Endothelial cell of umbilical vein (primary cell): ENCODE results near the gene KCNMB2. TPM values are rescaled to one million over a fixed set of nuclear protein-coding genes. Genes with fewer than 3 reads are reported as not detected.

Experiments
- BruUV-seq: library from RNA; stranded (reverse); fragments of 400-500 nt; replicated peaks from 2 replicates; lab custom pipeline; 2021; lab: Mats Ljungman, UMichigan
- CTCF ChIA-PET: fragments of 300-600, 350-600 bp; sonication (Branson Sonifier 250); formaldehyde crosslinking; loops from one replicate; lab custom pipeline; 2021; ENCODE audit warnings: antibody characterized with exemption, inconsistent platforms; lab: Charles Lee
- POLR2A ChIA-PET: fragments of 300-600, 350-600 bp; sonication (Branson Sonifier 250); formaldehyde crosslinking; loops from one replicate; lab custom pipeline; 2021; ENCODE audit warnings: antibody characterized with exemption, inconsistent platforms; lab: Charles Lee
- DNase-seq: peaks from one replicate; pipeline ENCODE4 v3.0.0-alpha.2; 2011; ENCODE audit warnings: low read depth, low spot score
- FAIRE-seq: peaks from 2 replicates; lab custom pipeline; 2011; peaks lifted over from hg19 to GRCh38; lab: Jason Lieb, UNC
- H2AFZ ChIP-seq: 2 replicates; pipeline ENCODE4 v1.6.0; 2012; ENCODE audit warnings: low read depth, low read length, control low read depth, inconsistent platforms
- H3K27ac ChIP-seq: 2 replicates; pipeline ENCODE4 v1.5.1; 2011; ENCODE audit warnings: low read depth, mild to moderate bottlenecking, control low read depth, low read length, moderate library complexity; ENCODE audit not compliant: insufficient read depth
- H3K27me3 ChIP-seq, 2 experiments: 2 replicates each; pipeline versions ENCODE4 v1.6.0 to v1.6.1; 2011; ENCODE audit warnings: low read length in 2 of 2, mixed read lengths in 1 of 2; ENCODE audit not compliant: control insufficient read depth in 2 of 2, insufficient read depth in 2 of 2
- H3K36me3 ChIP-seq, 2 experiments: 2 replicates in 1 of 2; 3 replicates in 1 of 2; pipeline ENCODE4 v1.5.1; 2011; ENCODE audit warnings: low read length in 2 of 2, mild to moderate bottlenecking in 1 of 2, moderate library complexity in 1 of 2; ENCODE audit not compliant: control insufficient read depth in 2 of 2, insufficient read depth in 2 of 2; ENCODE audit errors: extremely low read depth in 1 of 2
- H3K4me1 ChIP-seq: 3 replicates; pipeline ENCODE4 v1.5.1; 2011; ENCODE audit warnings: mild to moderate bottlenecking, low read length; ENCODE audit not compliant: control insufficient read depth, insufficient read depth; ENCODE audit errors: extremely low read depth
- H3K4me2 ChIP-seq: 2 replicates; pipeline ENCODE4 v1.6.1; 2011; ENCODE audit warnings: low read length, control low read depth, mixed read lengths; ENCODE audit not compliant: insufficient read depth
- H3K4me3 ChIP-seq, 3 experiments: fragments of 200-600 bp in 1 of 3; sonication (generic), shearing (Covaris generic) in 1 of 3; replicated peaks in 1 of 3; 2 replicates each; pipeline ENCODE4 v1.5.1; 2011 to 2016; ENCODE audit warnings: control low read depth in 3 of 3, low read length in 3 of 3, mild to moderate bottlenecking in 2 of 3, inconsistent platforms in 1 of 3, low read depth in 1 of 3, moderate library complexity in 1 of 3; ENCODE audit not compliant: insufficient read depth in 1 of 3
- H3K79me2 ChIP-seq: 2 replicates; pipeline ENCODE4 v1.6.0; 2012; ENCODE audit warnings: low read length, inconsistent platforms; ENCODE audit not compliant: control insufficient read depth, insufficient read depth
- H3K9ac ChIP-seq: replicated peaks from 2 replicates; pipeline ENCODE3; 2011; ENCODE audit warnings: low read length, control low read depth; ENCODE audit not compliant: insufficient read depth; ENCODE audit errors: extremely low read depth
- H3K9me1 ChIP-seq: replicated peaks from 3 replicates; pipeline ENCODE4 v1.6.0; 2011; ENCODE audit warnings: mild to moderate bottlenecking, low read length; ENCODE audit not compliant: control insufficient read depth, insufficient read depth; ENCODE audit errors: extremely low read depth
- H3K9me3 ChIP-seq: replicated peaks from 2 replicates; pipeline ENCODE4 v1.5.1; 2012; ENCODE audit warnings: low read length, inconsistent platforms; ENCODE audit not compliant: control insufficient read depth, insufficient read depth
- H4K20me1 ChIP-seq: replicated peaks from 2 replicates; pipeline ENCODE3; 2011; ENCODE audit warnings: mild to moderate bottlenecking, low read length; ENCODE audit not compliant: control insufficient read depth, insufficient read depth; ENCODE audit errors: extremely low read depth
- EZH2 ChIP-seq: IDR thresholded peaks from 2 replicates; pipeline ENCODE4 v1.6.1; 2012; ENCODE audit warnings: borderline replicate concordance, low read depth, mild to moderate bottlenecking, moderate library complexity, low read length, inconsistent platforms; ENCODE audit not compliant: severe bottlenecking
- FOS ChIP-seq: IDR thresholded peaks from 2 replicates; pipeline ENCODE4 v1.6.1; 2011; ENCODE audit warnings: mild to moderate bottlenecking, low read length, moderate library complexity, borderline replicate concordance; ENCODE audit not compliant: insufficient read depth
- GATA2 ChIP-seq: IDR thresholded peaks from 2 replicates; pipeline ENCODE4 v1.7.0; 2011; ENCODE audit warnings: low read depth, mild to moderate bottlenecking, moderate library complexity, mixed read lengths, low read length; ENCODE audit not compliant: insufficient read length, insufficient read depth
- JUN ChIP-seq: IDR thresholded peaks from 2 replicates; pipeline ENCODE4 v1.6.1; 2011; ENCODE audit warnings: borderline replicate concordance, low read depth; ENCODE audit not compliant: insufficient read length, insufficient read depth
- MYC ChIP-seq: IDR thresholded peaks from one replicate; pipeline ENCODE4 v1.6.1; 2011; ENCODE audit warnings: mild to moderate bottlenecking, low read depth, low read length
- POLR2A ChIP-seq: IDR thresholded peaks from 2 replicates; pipeline ENCODE4 v1.6.1; 2012; ENCODE audit warnings: low read depth, mild to moderate bottlenecking, control low read depth, low read length
- POLR2AphosphoS5 ChIP-seq: IDR thresholded peaks from 2 replicates; pipeline ENCODE4 v1.6.1; 2012; ENCODE audit warnings: low read depth, mild to moderate bottlenecking, control low read depth, low read length, moderate library complexity; ENCODE audit not compliant: insufficient read depth
- dilution Hi-C: fragments of 300-500 bp; cut with MboI; formaldehyde crosslinking; loops from one replicate; pipeline ENCODE4 v1.15.0; 2019; ENCODE audit warnings: low sequenced_read_pairs; ENCODE audit not compliant: extremely low pct_ligation_motif_present
- intact Hi-C: fragments of 100-400 bp; cut with micrococcal nuclease; formaldehyde crosslinking; loops from one replicate; pipeline ENCODE4 v1.10.0; 2022
- polyA plus RNA-seq, 4 experiments: library from polyadenylated mRNA; depleted of rRNA in 3 of 4; stranded (reverse) in 3 of 4; unstranded in 1 of 4; fragments of >200 nt; gene quantifications; 2 replicates each; pipeline versions ENCODE4 v1.2.1 to v1.2.3, GENCODE V29; 2011 to 2012; ENCODE audit warnings: missing spikeins in 1 of 4
- total RNA-seq: library from RNA; stranded (reverse); gene quantifications from 2 replicates; pipeline ENCODE4 v1.2.3, GENCODE V29; 2021
- TF ChIP-seq, protein P1 (sequence below), 2 donors: IDR thresholded peaks; 1 replicate in 1 of 2; 2 replicates in 1 of 2; pipeline ENCODE4 v1.5.1; 2011; ENCODE audit warnings: low read length in 2 of 2, mild to moderate bottlenecking in 2 of 2, moderate library complexity in 2 of 2, control low read depth in 1 of 2, inconsistent platforms in 1 of 2, low read depth in 1 of 2; ENCODE audit not compliant: insufficient read depth in 1 of 2; ENCODE audit errors: extremely low read depth in 1 of 2
- TF ChIP-seq, protein P2 (sequence below): IDR thresholded peaks from 2 replicates; pipeline ENCODE4 v1.6.1; 2011; ENCODE audit not compliant: insufficient read depth, insufficient read length

KCNMB2 gene
- total and polyA plus RNA-seq, 2 donors (not counting 3 experiments of a cell fraction or from before 2014, with no cell fraction given), result not detected

DNA sequence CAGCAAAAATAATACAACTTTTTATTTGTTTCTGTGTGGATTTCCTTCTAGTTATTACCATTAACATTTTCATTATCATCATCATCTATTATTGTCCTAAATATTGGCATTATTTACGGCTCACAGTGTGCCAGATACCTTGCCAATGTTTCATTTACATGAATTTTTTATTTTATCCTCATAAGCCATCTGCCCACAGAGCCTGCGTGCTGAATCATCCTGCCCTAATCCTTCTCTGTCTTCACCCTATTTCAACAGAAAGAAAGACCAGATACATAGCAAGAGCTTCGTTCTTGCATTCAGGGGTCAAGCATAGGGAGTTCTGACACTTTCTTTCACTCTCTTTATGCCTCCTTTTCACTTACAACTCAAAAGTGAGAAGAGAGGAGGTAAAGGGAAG lies 82.0 kb downstream of the KCNMB2 start:
- FAIRE-seq, result no peak
- BruUV-seq, result no TSS peak
- H3K4me2 ChIP-seq, result no peak overlapping the region
- H3K27me3 ChIP-seq, result no peaks in the 10 kb centered on the region
- intact Hi-C loops, result loop anchor here (10.0 kb wide), 1 partner anchor 143 kb away; no protein-coding TSS in a partner anchor
- no peaks in the 10 kb centered on the region for H3K9me3 ChIP-seq
- no peaks in the 10 kb centered on the region for H3K9me1 ChIP-seq
- H3K4me3 ChIP-seq, result no peak overlapping the region
- no peak for DNase-seq
- H3K9ac ChIP-seq, result no peak overlapping the region
- no peaks in the 10 kb centered on the region for H3K79me2 ChIP-seq
- H3K4me1 ChIP-seq, result no peaks in the 10 kb centered on the region
- H3K27ac ChIP-seq, result no peak overlapping the region
- no peak overlapping the region for H2AFZ ChIP-seq
- CTCF ChIA-PET, result no interaction called here
- POLR2A ChIA-PET, result no interaction called here
- dilution Hi-C loops, result no loop called here
- H4K20me1 ChIP-seq, result no peaks in the 10 kb centered on the region
- TF ChIP-seq POLR2AphosphoS5, result no peak
- TF ChIP-seq, protein P1, sequence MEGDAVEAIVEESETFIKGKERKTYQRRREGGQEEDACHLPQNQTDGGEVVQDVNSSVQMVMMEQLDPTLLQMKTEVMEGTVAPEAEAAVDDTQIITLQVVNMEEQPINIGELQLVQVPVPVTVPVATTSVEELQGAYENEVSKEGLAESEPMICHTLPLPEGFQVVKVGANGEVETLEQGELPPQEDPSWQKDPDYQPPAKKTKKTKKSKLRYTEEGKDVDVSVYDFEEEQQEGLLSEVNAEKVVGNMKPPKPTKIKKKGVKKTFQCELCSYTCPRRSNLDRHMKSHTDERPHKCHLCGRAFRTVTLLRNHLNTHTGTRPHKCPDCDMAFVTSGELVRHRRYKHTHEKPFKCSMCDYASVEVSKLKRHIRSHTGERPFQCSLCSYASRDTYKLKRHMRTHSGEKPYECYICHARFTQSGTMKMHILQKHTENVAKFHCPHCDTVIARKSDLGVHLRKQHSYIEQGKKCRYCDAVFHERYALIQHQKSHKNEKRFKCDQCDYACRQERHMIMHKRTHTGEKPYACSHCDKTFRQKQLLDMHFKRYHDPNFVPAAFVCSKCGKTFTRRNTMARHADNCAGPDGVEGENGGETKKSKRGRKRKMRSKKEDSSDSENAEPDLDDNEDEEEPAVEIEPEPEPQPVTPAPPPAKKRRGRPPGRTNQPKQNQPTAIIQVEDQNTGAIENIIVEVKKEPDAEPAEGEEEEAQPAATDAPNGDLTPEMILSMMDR (IDR thresholded peaks at IDR 0.05; ENCODE audit: extremely low read depth in 1 of 2, insufficient read depth in 1 of 2, low read depth in 1 of 2, low read length in 2 of 2), result no peak
- TF ChIP-seq, protein P2, sequence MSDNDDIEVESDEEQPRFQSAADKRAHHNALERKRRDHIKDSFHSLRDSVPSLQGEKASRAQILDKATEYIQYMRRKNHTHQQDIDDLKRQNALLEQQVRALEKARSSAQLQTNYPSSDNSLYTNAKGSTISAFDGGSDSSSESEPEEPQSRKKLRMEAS, result no peak
- TF ChIP-seq JUN, result no peak
- no peak for TF ChIP-seq GATA2
- no peak for TF ChIP-seq FOS
- TF ChIP-seq MYC, result no peak
- TF ChIP-seq POLR2A, result no peak
- no peak for TF ChIP-seq EZH2
- H3K36me3 ChIP-seq, result no peaks in the 10 kb centered on the region
